DLD1 (cell line): ENCODE results near the gene C1orf94.

Experiments
- in situ Hi-C: cut with HindIII; loops from 2 replicates; pipeline ENCODE4 v1.10.0; 2017; ENCODE audit warnings: low sequenced_read_pairs

C1orf94 gene

GRCh38 chr1:34176830-34177603 is at the start of gene C1orf94:
Gene C1orf94, plus strand, starts transcription at chr1:34176907. Its CDS starts 883 bp downstream, at chr1:34177790.
- in situ Hi-C loops = no loop called here

- in situ Hi-C loops = no loop called here
Measured at GRCh38 chr1:34127006-34128000, 49.4 kb upstream of the C1orf94 start.

- in situ Hi-C loops = no loop called here
Measured at GRCh38 chr1:34128186-34128889, 48.4 kb upstream of the C1orf94 start.

- in situ Hi-C loops = no loop called here
Measured at GRCh38 chr1:34129630-34130029, 47.1 kb upstream of the C1orf94 start.

- in situ Hi-C loops = no loop called here
Measured at GRCh38 chr1:34130306-34130705, 46.4 kb upstream of the C1orf94 start.

GRCh38 chr1:34131396-34132160 is 45.1 kb upstream of the C1orf94 start:
- in situ Hi-C loops = no loop called here

GRCh38 chr1:34132161-34132420 is 44.6 kb upstream of the C1orf94 start:
- in situ Hi-C loops = no loop called here

GRCh38 chr1:34137411-34137810 is 39.3 kb upstream of the C1orf94 start:
- in situ Hi-C loops = no loop called here

- in situ Hi-C loops = no loop called here
Measured at GRCh38 chr1:34140011-34140676, 36.6 kb upstream of the C1orf94 start.

- in situ Hi-C loops = no loop called here
Measured at GRCh38 chr1:34143975-34144374, 32.7 kb upstream of the C1orf94 start.

- in situ Hi-C loops = no loop called here
Measured at GRCh38 chr1:34144766-34145165, 31.9 kb upstream of the C1orf94 start.

- in situ Hi-C loops = no loop called here
Measured at GRCh38 chr1:34147301-34147700, 29.4 kb upstream of the C1orf94 start.

- in situ Hi-C loops = no loop called here
Measured at GRCh38 chr1:34149501-34149900, 27.2 kb upstream of the C1orf94 start.

- in situ Hi-C loops = no loop called here
Measured at GRCh38 chr1:34153246-34153645, 23.5 kb upstream of the C1orf94 start.

- in situ Hi-C loops = no loop called here
Measured at GRCh38 chr1:34155860-34156259, 20.8 kb upstream of the C1orf94 start.

GRCh38 chr1:34156739-34157138 is 20.0 kb upstream of the C1orf94 start:
- in situ Hi-C loops = no loop called here

GRCh38 chr1:34162852-34163766 is 13.6 kb upstream of the C1orf94 start:
- in situ Hi-C loops = no loop called here

GRCh38 chr1:34163792-34164731 is 12.6 kb upstream of the C1orf94 start:
- in situ Hi-C loops = no loop called here
